HL-60/S4 (cell line): Measurements from ENCODE around the gene IQCF5.
"Not testable (repeated sequence)": the region's sequence is repeated elsewhere in the genome, so short reads cannot be mapped to it uniquely, and the experiment has no call there.

ENCODE experiments used
- in situ Hi-C: fragments of 300-500 bp; cut with MboI; formaldehyde crosslinking; loops from 2 replicates; pipeline ENCODE4 v1.14.3; 2022; ENCODE audit warnings: low sequenced_read_pairs

IQCF5 gene

GRCh38 chr3:51869304-51869703 lies 6.1 kb downstream of the IQCF5 start:
- in situ Hi-C loops: no loop called here

GRCh38 chr3:51868896-51869295 lies 6.5 kb downstream of the IQCF5 start:
- in situ Hi-C loops: not testable (repeated sequence)

- in situ Hi-C loops: no loop called here
Observed at GRCh38 chr3:51862886-51863285, 12.5 kb downstream of the IQCF5 start.

- in situ Hi-C loops: no loop called here
Observed at GRCh38 chr3:51860703-51861665, 14.4 kb downstream of the IQCF5 start, which contains the start of gene IQCF2. Gene IQCF2, plus strand, starts transcription at chr3:51861615. Its CDS starts 52 bp downstream, at chr3:51861667.

GRCh38 chr3:51855411-51855810 lies 20.0 kb downstream of the IQCF5 start:
- in situ Hi-C loops: not testable (repeated sequence)

GRCh38 chr3:51845129-51845528 lies 30.3 kb downstream of the IQCF5 start:
- in situ Hi-C loops: no loop called here

- in situ Hi-C loops: no loop called here
Observed at GRCh38 chr3:51836606-51837005, 38.8 kb downstream of the IQCF5 start.

- in situ Hi-C loops: no loop called here
Observed at GRCh38 chr3:51830836-51831385, 44.5 kb downstream of the IQCF5 start.

- in situ Hi-C loops: no loop called here
Observed at GRCh38 chr3:51830345-51830744, 45.1 kb downstream of the IQCF5 start.

- in situ Hi-C loops: no loop called here
Observed at GRCh38 chr3:51828297-51828696, 47.1 kb downstream of the IQCF5 start.
